Measurements from ENCODE around the gene GALM. TPM values are rescaled to one million over a fixed set of nuclear protein-coding genes. Genes with fewer than 3 reads are reported as not detected.
A peak's percentile ranks its signal among the peaks of the same experiment; 100 is the strongest.

GALM gene
- total and polyA plus RNA-seq, 2 of the 13 experiments (the other 11 are each of a cell fraction or from before 2014, with no cell fraction given) = 65.5 to 90.0 TPM

DNA sequence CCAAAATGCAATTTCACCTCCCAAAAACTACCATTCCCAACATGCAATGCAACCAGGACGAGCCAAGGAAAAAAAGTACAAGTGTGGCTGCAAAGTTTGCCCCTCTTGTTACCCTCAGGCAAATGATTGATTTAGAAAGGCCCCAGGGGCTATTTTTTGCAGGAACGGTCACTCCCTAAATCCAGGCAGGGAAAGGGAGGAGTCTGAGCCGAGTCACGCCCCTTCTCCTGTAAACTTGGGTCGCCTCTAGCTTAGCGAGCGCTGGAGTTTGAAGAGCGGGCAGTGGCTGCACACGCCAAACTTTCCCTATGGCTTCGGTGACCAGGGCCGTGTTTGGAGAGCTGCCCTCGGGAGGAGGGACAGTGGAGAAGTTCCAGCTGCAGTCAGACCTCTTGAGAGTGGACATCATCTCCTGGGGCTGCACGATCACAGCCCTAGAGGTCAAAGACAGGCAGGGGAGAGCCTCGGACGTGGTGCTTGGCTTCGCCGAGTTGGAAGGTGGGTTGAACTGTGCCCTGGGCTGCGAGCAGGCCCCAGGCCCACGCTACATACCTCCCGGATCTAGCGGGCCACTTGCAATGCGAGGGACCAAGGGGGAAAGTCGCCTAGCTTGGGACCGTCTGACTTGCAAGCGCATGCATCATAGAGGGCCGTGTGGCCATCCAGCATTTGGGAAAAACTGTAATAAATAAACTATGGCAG is at the start of gene GALM (continued):
- peak; percentile 53; the same call in 1 of the 2 replicates for TF ChIP-seq ZNF558 (CRISPR knock-in tag; IDR thresholded peaks at IDR 0.05; ENCODE audit: borderline replicate concordance)
- 0 out of 2 replicates have a peak, but pooled peaks have one; percentile 77 for TF ChIP-seq MYNN (CRISPR knock-in tag; IDR thresholded peaks at IDR 0.05; ENCODE audit: low read depth)
- TF ChIP-seq ZNF263 (CRISPR knock-in tag; IDR thresholded peaks at IDR 0.05) = peak; percentile 79
- 0 out of 2 replicates have a peak, but pooled peaks have one; percentile 50 for TF ChIP-seq ZNF7 (CRISPR knock-in tag; IDR thresholded peaks at IDR 0.05)
- TF ChIP-seq, protein P1, sequence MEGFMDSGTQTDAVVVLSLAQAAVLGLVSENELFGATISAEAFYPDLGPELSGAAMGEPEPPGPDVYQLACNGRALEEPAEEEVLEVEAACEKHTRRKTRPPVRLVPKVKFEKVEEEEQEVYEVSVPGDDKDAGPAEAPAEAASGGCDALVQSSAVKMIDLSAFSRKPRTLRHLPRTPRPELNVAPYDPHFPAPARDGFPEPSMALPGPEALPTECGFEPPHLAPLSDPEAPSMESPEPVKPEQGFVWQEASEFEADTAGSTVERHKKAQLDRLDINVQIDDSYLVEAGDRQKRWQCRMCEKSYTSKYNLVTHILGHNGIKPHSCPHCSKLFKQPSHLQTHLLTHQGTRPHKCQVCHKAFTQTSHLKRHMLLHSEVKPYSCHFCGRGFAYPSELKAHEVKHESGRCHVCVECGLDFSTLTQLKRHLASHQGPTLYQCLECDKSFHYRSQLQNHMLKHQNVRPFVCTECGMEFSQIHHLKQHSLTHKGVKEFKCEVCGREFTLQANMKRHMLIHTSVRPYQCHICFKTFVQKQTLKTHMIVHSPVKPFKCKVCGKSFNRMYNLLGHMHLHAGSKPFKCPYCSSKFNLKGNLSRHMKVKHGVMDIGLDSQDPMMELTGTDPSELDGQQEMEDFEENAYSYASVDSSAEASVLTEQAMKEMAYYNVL (CRISPR knock-in tag; IDR thresholded peaks at IDR 0.05; ENCODE audit: borderline replicate concordance) = 0 out of 2 replicates have a peak, but pooled peaks have one; percentile 64
- no peak for TF ChIP-seq NFIB (CRISPR knock-in tag; IDR thresholded peaks at IDR 0.05; ENCODE audit: borderline replicate concordance)
- TF ChIP-seq, protein P2, sequence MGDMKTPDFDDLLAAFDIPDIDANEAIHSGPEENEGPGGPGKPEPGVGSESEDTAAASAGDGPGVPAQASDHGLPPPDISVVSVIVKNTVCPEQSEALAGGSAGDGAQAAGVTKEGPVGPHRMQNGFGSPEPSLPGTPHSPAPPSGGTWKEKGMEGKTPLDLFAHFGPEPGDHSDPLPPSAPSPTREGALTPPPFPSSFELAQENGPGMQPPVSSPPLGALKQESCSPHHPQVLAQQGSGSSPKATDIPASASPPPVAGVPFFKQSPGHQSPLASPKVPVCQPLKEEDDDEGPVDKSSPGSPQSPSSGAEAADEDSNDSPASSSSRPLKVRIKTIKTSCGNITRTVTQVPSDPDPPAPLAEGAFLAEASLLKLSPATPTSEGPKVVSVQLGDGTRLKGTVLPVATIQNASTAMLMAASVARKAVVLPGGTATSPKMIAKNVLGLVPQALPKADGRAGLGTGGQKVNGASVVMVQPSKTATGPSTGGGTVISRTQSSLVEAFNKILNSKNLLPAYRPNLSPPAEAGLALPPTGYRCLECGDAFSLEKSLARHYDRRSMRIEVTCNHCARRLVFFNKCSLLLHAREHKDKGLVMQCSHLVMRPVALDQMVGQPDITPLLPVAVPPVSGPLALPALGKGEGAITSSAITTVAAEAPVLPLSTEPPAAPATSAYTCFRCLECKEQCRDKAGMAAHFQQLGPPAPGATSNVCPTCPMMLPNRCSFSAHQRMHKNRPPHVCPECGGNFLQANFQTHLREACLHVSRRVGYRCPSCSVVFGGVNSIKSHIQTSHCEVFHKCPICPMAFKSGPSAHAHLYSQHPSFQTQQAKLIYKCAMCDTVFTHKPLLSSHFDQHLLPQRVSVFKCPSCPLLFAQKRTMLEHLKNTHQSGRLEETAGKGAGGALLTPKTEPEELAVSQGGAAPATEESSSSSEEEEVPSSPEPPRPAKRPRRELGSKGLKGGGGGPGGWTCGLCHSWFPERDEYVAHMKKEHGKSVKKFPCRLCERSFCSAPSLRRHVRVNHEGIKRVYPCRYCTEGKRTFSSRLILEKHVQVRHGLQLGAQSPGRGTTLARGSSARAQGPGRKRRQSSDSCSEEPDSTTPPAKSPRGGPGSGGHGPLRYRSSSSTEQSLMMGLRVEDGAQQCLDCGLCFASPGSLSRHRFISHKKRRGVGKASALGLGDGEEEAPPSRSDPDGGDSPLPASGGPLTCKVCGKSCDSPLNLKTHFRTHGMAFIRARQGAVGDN (CRISPR knock-in tag; IDR thresholded peaks at IDR 0.05) = peak; percentile 97
- peak; percentile 41 for TF ChIP-seq NR2F6 (IDR thresholded peaks at IDR 0.05)
- peak; percentile 33; the same call in 1 of the 2 replicates for TF ChIP-seq NR2F6 (CRISPR knock-in tag; IDR thresholded peaks at IDR 0.05)
- TF ChIP-seq, protein P3, sequence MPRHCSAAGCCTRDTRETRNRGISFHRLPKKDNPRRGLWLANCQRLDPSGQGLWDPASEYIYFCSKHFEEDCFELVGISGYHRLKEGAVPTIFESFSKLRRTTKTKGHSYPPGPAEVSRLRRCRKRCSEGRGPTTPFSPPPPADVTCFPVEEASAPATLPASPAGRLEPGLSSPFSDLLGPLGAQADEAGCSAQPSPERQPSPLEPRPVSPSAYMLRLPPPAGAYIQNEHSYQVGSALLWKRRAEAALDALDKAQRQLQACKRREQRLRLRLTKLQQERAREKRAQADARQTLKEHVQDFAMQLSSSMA (CRISPR knock-in tag; IDR thresholded peaks at IDR 0.05) = peak; percentile 39
- no peak for TF ChIP-seq KAT2B (IDR thresholded peaks at IDR 0.05; ENCODE audit: borderline replicate concordance, low read depth, low read length)
- TF ChIP-seq SCMH1 (CRISPR knock-in tag; IDR thresholded peaks at IDR 0.05; ENCODE audit: borderline replicate concordance) = no peak
- TF ChIP-seq POLR2AphosphoS5 (IDR thresholded peaks at IDR 0.05; ENCODE audit: low read depth, low read length) = peak; percentile 98
- TF ChIP-seq, protein P4, sequence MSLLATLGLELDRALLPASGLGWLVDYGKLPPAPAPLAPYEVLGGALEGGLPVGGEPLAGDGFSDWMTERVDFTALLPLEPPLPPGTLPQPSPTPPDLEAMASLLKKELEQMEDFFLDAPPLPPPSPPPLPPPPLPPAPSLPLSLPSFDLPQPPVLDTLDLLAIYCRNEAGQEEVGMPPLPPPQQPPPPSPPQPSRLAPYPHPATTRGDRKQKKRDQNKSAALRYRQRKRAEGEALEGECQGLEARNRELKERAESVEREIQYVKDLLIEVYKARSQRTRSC (CRISPR knock-in tag; IDR thresholded peaks at IDR 0.05; ENCODE audit: low read depth) = peak; percentile 78; the same call in 1 of the 2 replicates
- TF ChIP-seq, protein P5, sequence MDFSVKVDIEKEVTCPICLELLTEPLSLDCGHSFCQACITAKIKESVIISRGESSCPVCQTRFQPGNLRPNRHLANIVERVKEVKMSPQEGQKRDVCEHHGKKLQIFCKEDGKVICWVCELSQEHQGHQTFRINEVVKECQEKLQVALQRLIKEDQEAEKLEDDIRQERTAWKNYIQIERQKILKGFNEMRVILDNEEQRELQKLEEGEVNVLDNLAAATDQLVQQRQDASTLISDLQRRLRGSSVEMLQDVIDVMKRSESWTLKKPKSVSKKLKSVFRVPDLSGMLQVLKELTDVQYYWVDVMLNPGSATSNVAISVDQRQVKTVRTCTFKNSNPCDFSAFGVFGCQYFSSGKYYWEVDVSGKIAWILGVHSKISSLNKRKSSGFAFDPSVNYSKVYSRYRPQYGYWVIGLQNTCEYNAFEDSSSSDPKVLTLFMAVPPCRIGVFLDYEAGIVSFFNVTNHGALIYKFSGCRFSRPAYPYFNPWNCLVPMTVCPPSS (IDR thresholded peaks at IDR 0.05) = no peak
- peak; percentile 32; the same call in 1 of the 2 replicates for TF ChIP-seq KLF9 (CRISPR knock-in tag; IDR thresholded peaks at IDR 0.05; ENCODE audit: low read depth)
- TF ChIP-seq MAFF (IDR thresholded peaks at IDR 0.05; ENCODE audit: low read depth, low read length) = no peak
- no peak; the same call in 1 of the 2 replicates for TF ChIP-seq ZFP41 (CRISPR knock-in tag; IDR thresholded peaks at IDR 0.05; ENCODE audit: borderline replicate concordance)
- no peak; the same call in none of the 2 replicates for TF ChIP-seq FOXA3 (CRISPR knock-in tag; IDR thresholded peaks at IDR 0.05)

Data from HepG2 (cell line).